DMS 273 (cell line): Measurements from ENCODE around the gene TUT1.

Experiments used
- DNase-seq: peaks from one replicate; lab custom pipeline; 2025; ENCODE audit not compliant: unreplicated experiment; lab: John Stamatoyannopoulos, UW

The TUT1 gene

GRCh38 chr11:62544581-62545436, 46.5 kb downstream of the TUT1 start:
- no peak for DNase-seq

DNA sequence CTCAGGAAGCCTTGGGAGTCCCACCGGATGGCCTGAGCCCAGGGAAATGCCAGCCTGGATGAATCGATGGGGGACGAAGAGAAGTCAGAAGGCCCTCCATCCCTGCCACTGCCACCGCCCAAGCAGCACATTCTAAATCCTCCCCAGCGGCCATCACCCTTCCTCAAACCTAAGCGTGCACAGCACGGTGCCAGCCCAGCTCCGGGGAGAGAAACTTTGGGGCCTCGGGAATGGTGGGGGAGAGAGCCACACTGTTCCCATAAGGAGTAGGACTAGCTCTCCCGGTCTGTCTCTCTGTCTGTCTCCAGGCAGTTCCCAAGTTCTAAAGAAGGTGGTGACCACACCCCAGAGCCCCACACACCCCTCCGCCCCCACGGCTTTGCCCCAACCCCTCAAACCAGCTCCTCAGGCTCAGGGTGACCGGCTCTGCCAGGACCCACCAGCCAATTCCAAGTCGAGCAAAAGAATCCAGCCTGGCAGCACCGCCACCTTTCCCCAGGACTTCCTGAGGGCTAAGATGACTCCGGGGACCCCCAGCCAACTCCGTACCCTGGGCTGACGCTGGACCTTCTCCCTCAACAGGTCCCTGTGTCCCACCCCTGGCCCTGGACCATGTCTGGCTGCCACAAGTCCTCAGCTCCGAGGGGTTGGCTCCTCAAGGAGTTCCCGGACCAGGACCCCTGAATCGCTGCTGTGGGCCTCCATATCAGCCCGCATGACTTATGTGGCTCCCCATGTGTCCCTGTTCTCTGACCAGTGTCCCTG, 47.5 kb downstream of the TUT1 start:
- DNase-seq, result no peak

GRCh38 chr11:62542750-62543567, 48.4 kb downstream of the TUT1 start:
- DNase-seq, result peak; percentile 83

DNA sequence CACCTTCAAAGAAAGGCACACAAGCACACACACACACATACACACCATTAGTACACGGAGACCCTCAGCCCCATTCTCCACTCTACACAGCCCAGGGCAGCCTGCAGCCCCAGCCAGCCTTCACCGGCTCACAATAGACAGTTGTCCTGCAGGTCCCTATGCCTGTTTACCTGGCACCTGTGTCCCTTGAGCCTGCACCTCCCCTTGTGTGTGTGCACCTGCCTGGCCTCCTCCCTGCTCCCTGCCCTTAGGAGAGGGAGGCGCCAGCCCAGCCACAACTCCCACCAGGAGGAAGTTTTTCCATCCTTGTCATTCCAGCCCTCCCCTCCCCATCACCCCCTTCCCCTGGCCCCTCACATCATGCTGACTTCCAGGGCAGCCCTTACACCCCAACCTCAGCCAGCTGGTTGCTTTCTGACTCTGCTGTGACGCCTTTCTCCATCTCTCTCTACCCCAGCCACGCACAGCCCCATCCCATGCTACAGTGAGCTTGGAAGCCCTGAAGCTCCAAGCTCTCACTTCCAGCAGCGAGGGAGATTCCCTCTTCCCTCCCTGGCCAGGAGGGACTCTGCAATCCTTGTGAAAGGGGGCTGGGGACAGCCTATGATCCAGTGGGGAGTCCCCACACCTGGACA, 49.1 kb downstream of the TUT1 start:
- DNase-seq, result no peak

- no peak for DNase-seq
Measured at GRCh38 chr11:62540804-62541701, 50.3 kb downstream of the TUT1 start.

- DNase-seq, result peak; percentile 59
Measured at GRCh38 chr11:62539238-62539925, 51.9 kb downstream of the TUT1 start.

GRCh38 chr11:62538470-62539237, 52.7 kb downstream of the TUT1 start:
- no peak for DNase-seq

DNA sequence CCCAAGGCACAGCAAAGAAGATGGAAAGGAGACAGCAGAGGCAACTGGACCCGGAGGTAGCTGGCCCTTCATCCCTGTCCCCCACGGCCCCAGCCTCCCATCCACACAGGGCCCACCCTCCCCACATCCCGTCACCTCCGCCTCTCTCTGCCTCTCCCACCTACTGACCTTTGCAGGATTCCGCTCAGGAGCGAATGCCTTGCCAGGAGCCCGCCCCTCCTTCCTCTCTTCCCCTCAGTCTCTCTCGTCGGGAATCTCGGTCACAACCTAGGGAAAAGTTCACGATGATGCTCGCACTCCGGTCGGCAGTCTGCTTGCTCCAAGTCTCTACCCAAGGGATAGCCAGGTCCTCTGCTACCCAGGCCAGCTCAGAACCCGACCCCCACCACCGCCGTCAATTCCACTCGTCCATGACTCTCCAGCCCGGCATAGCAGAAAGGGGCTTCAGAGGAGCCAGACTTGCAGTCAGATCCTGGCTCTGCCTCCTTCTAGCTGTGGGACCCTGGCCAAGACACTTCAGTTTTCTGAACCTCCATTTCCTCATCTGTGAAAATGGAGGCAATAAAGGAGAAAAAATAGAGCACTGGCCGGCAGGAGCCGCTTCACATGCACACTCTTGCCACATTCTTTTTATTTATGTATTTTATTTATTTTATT, 54.9 kb downstream of the TUT1 start:
- no peak for DNase-seq

DNA sequence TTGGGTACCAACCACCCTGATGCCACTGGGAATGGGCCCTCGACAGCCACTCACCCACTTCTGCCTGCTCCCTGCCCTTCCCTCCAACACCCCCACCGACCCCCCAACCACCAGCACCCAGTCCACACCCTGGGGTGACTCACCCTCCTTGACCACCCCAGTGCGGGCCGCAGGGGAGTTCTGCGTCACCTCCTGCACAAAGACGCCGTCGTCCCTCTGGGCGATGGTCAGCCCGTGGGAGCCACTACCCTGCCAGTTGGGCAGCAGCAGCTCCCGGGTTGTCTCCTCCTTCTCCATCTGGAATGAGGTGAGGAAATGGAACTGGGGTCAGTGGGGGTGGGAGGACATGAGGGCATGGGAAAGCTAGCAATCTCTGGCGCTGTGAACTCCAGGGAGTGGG, 55.5 kb downstream of the TUT1 start:
- DNase-seq, result no peak

DNA sequence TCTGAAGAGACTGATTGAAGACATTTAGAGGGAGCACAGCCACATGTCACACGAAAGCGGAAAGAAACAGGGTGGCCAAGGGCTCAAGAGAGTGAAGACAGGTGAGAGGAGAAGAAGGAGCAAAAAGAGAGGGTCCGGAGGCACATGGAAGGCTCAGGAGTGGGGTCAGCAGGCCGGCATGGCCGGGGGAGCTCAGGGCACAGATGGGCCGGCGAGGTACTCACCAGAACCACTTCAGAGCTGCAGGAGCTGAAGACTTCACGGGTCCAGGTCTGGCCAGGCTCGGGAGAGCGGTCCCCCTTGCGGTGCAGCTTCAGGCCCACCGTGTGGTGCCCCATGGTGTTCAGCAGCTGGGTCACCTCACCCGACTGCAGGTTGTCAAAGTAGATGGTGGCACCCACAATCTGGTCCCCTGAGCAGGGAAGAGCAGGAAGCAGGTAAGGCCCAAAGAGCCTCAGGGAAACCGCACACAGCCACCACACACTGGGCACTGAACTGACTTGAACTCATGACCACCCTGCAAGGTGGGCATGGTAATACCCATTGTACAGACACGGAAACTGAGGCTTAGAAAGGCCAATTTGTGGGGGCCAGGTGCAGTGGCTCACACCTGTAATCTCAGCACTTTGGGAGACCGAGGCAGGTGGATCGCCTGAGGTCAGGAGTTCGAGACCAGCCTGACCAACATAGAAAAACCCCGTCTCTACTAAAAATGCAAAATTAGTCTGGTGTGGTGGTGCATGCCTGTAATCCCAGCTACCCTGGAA, 56.4 kb downstream of the TUT1 start:
- DNase-seq, result no peak

- no peak for DNase-seq
Measured at GRCh38 chr11:62532096-62532495, 59.2 kb downstream of the TUT1 start.
